ENCODE results near the gene LRIG1.

Gene LRIG1

GRCh38 chr3:66392512-66392911, 108.3 kb downstream of the LRIG1 start:
- H3K4me1 ChIP-seq (ENCODE audit: control insufficient read depth, insufficient read depth, low read length, poor library complexity, severe bottlenecking) = peaks cover 26% of the 10 kb centered on the region
- H3K27me3 ChIP-seq (replicated peaks; ENCODE audit: control insufficient read depth, insufficient read depth, low read length, poor library complexity, severe bottlenecking) = no peaks in the 10 kb centered on the region
- peaks cover 19% of the 10 kb centered on the region for H3K36me3 ChIP-seq (ENCODE audit: control insufficient read depth, insufficient read depth, low read length)
- no peak for DNase-seq
- H3K27ac ChIP-seq (ENCODE audit: insufficient read depth, low read length, poor library complexity, severe bottlenecking) = peak overlapping the region; percentile 43
- H3K9me3 ChIP-seq (ENCODE audit: control insufficient read depth, low read length) = no peaks in the 10 kb centered on the region
- H3K4me3 ChIP-seq (ENCODE audit: insufficient read depth, low read depth, low read length, poor library complexity, severe bottlenecking) = no peak overlapping the region

GRCh38 chr3:66390013-66390412, 110.8 kb downstream of the LRIG1 start:
- H3K27ac ChIP-seq (ENCODE audit: insufficient read depth, low read length, poor library complexity, severe bottlenecking) = no peak overlapping the region
- H3K27me3 ChIP-seq (replicated peaks; ENCODE audit: control insufficient read depth, insufficient read depth, low read length, poor library complexity, severe bottlenecking) = no peaks in the 10 kb centered on the region
- no peaks in the 10 kb centered on the region for H3K9me3 ChIP-seq (ENCODE audit: control insufficient read depth, low read length)
- H3K4me1 ChIP-seq (ENCODE audit: control insufficient read depth, insufficient read depth, low read length, poor library complexity, severe bottlenecking) = peaks cover 26% of the 10 kb centered on the region
- peaks cover 14% of the 10 kb centered on the region for H3K36me3 ChIP-seq (ENCODE audit: control insufficient read depth, insufficient read depth, low read length)
- no peak overlapping the region for H3K4me3 ChIP-seq (ENCODE audit: insufficient read depth, low read depth, low read length, poor library complexity, severe bottlenecking)
- DNase-seq = no peak

- H3K27ac ChIP-seq (ENCODE audit: insufficient read depth, low read length, poor library complexity, severe bottlenecking) = no peak overlapping the region
- peaks cover 6% of the 10 kb centered on the region for H3K4me1 ChIP-seq (ENCODE audit: control insufficient read depth, insufficient read depth, low read length, poor library complexity, severe bottlenecking)
- no peaks in the 10 kb centered on the region for H3K27me3 ChIP-seq (replicated peaks; ENCODE audit: control insufficient read depth, insufficient read depth, low read length, poor library complexity, severe bottlenecking)
- peaks cover 43% of the 10 kb centered on the region for H3K36me3 ChIP-seq (ENCODE audit: control insufficient read depth, insufficient read depth, low read length)
- no peak overlapping the region for H3K4me3 ChIP-seq (ENCODE audit: insufficient read depth, low read depth, low read length, poor library complexity, severe bottlenecking)
- no peak for DNase-seq
- no peaks in the 10 kb centered on the region for H3K9me3 ChIP-seq (ENCODE audit: control insufficient read depth, low read length)
Observed at GRCh38 chr3:66386925-66387650, 113.7 kb downstream of the LRIG1 start.

- DNase-seq = no peak
- Histone ChIP-seq H3K4me3 (ENCODE audit: insufficient read depth, low read depth, low read length, poor library complexity, severe bottlenecking) (no peak overlapping the region), H3K36me3 (ENCODE audit: control insufficient read depth, insufficient read depth, low read length) (peaks cover 51% of the 10 kb centered on the region), H3K27me3 (replicated peaks; ENCODE audit: control insufficient read depth, insufficient read depth, low read length, poor library complexity, severe bottlenecking) (no peaks in the 10 kb centered on the region), H3K27ac (ENCODE audit: insufficient read depth, low read length, poor library complexity, severe bottlenecking) (no peak overlapping the region), H3K4me1 (ENCODE audit: control insufficient read depth, insufficient read depth, low read length, poor library complexity, severe bottlenecking) (peaks cover 2% of the 10 kb centered on the region), H3K9me3 (ENCODE audit: control insufficient read depth, low read length) (no peaks in the 10 kb centered on the region)
Observed at GRCh38 chr3:66386011-66386924, 114.6 kb downstream of the LRIG1 start.

GRCh38 chr3:66385066-66385465, 115.8 kb downstream of the LRIG1 start:
- no peaks in the 10 kb centered on the region for H3K27me3 ChIP-seq (replicated peaks; ENCODE audit: control insufficient read depth, insufficient read depth, low read length, poor library complexity, severe bottlenecking)
- H3K36me3 ChIP-seq (ENCODE audit: control insufficient read depth, insufficient read depth, low read length) = peaks cover 63% of the 10 kb centered on the region
- no peak overlapping the region for H3K4me3 ChIP-seq (ENCODE audit: insufficient read depth, low read depth, low read length, poor library complexity, severe bottlenecking)
- no peaks in the 10 kb centered on the region for H3K4me1 ChIP-seq (ENCODE audit: control insufficient read depth, insufficient read depth, low read length, poor library complexity, severe bottlenecking)
- H3K27ac ChIP-seq (ENCODE audit: insufficient read depth, low read length, poor library complexity, severe bottlenecking) = no peak overlapping the region
- no peak for DNase-seq
- H3K9me3 ChIP-seq (ENCODE audit: control insufficient read depth, low read length) = no peaks in the 10 kb centered on the region

GRCh38 chr3:66383998-66384745, 116.7 kb downstream of the LRIG1 start:
- no peak overlapping the region for H3K27ac ChIP-seq (ENCODE audit: insufficient read depth, low read length, poor library complexity, severe bottlenecking)
- peaks cover 72% of the 10 kb centered on the region for H3K36me3 ChIP-seq (ENCODE audit: control insufficient read depth, insufficient read depth, low read length)
- no peak for DNase-seq
- no peaks in the 10 kb centered on the region for H3K4me1 ChIP-seq (ENCODE audit: control insufficient read depth, insufficient read depth, low read length, poor library complexity, severe bottlenecking)
- no peaks in the 10 kb centered on the region for H3K9me3 ChIP-seq (ENCODE audit: control insufficient read depth, low read length)
- H3K27me3 ChIP-seq (replicated peaks; ENCODE audit: control insufficient read depth, insufficient read depth, low read length, poor library complexity, severe bottlenecking) = no peaks in the 10 kb centered on the region
- no peak overlapping the region for H3K4me3 ChIP-seq (ENCODE audit: insufficient read depth, low read depth, low read length, poor library complexity, severe bottlenecking)

- Histone ChIP-seq H3K27me3 (replicated peaks; ENCODE audit: control insufficient read depth, insufficient read depth, low read length, poor library complexity, severe bottlenecking) (no peaks in the 10 kb centered on the region), H3K4me1 (ENCODE audit: control insufficient read depth, insufficient read depth, low read length, poor library complexity, severe bottlenecking) (peaks cover 4% of the 10 kb centered on the region), H3K27ac (ENCODE audit: insufficient read depth, low read length, poor library complexity, severe bottlenecking) (no peak overlapping the region), H3K9me3 (ENCODE audit: control insufficient read depth, low read length) (no peaks in the 10 kb centered on the region), H3K4me3 (ENCODE audit: insufficient read depth, low read depth, low read length, poor library complexity, severe bottlenecking) (no peak overlapping the region), H3K36me3 (ENCODE audit: control insufficient read depth, insufficient read depth, low read length) (peaks cover 74% of the 10 kb centered on the region)
- DNase-seq = no peak
Observed at GRCh38 chr3:66383023-66383422, 117.8 kb downstream of the LRIG1 start.

- no peaks in the 10 kb centered on the region for H3K9me3 ChIP-seq (ENCODE audit: control insufficient read depth, low read length)
- H3K27me3 ChIP-seq (replicated peaks; ENCODE audit: control insufficient read depth, insufficient read depth, low read length, poor library complexity, severe bottlenecking) = no peaks in the 10 kb centered on the region
- no peak overlapping the region for H3K4me3 ChIP-seq (ENCODE audit: insufficient read depth, low read depth, low read length, poor library complexity, severe bottlenecking)
- DNase-seq = no peak
- H3K36me3 ChIP-seq (ENCODE audit: control insufficient read depth, insufficient read depth, low read length) = peaks cover 74% of the 10 kb centered on the region
- peaks cover 13% of the 10 kb centered on the region for H3K4me1 ChIP-seq (ENCODE audit: control insufficient read depth, insufficient read depth, low read length, poor library complexity, severe bottlenecking)
- H3K27ac ChIP-seq (ENCODE audit: insufficient read depth, low read length, poor library complexity, severe bottlenecking) = no peak overlapping the region
Observed at GRCh38 chr3:66382142-66382541, 118.7 kb downstream of the LRIG1 start.

- H3K4me1 ChIP-seq (ENCODE audit: control insufficient read depth, insufficient read depth, low read length, poor library complexity, severe bottlenecking) = peaks cover 14% of the 10 kb centered on the region
- no peak overlapping the region for H3K4me3 ChIP-seq (ENCODE audit: insufficient read depth, low read depth, low read length, poor library complexity, severe bottlenecking)
- DNase-seq = no peak
- H3K9me3 ChIP-seq (ENCODE audit: control insufficient read depth, low read length) = no peaks in the 10 kb centered on the region
- H3K36me3 ChIP-seq (ENCODE audit: control insufficient read depth, insufficient read depth, low read length) = peaks cover 74% of the 10 kb centered on the region
- no peaks in the 10 kb centered on the region for H3K27me3 ChIP-seq (replicated peaks; ENCODE audit: control insufficient read depth, insufficient read depth, low read length, poor library complexity, severe bottlenecking)
- H3K27ac ChIP-seq (ENCODE audit: insufficient read depth, low read length, poor library complexity, severe bottlenecking) = no peak overlapping the region
Observed at GRCh38 chr3:66381626-66382025, 119.2 kb downstream of the LRIG1 start.
